GM19372 (cell line): ENCODE results near the gene GPM6B.

Source experiments
- ATAC-seq: cut with Tn5 transposase; IDR thresholded peaks from one replicate; pipeline ENCODE4 v1.9.1; 2021; ENCODE audit warnings: mild to moderate bottlenecking, low read depth, moderate library complexity; ENCODE audit not compliant: unreplicated experiment

The GPM6B gene

DNA sequence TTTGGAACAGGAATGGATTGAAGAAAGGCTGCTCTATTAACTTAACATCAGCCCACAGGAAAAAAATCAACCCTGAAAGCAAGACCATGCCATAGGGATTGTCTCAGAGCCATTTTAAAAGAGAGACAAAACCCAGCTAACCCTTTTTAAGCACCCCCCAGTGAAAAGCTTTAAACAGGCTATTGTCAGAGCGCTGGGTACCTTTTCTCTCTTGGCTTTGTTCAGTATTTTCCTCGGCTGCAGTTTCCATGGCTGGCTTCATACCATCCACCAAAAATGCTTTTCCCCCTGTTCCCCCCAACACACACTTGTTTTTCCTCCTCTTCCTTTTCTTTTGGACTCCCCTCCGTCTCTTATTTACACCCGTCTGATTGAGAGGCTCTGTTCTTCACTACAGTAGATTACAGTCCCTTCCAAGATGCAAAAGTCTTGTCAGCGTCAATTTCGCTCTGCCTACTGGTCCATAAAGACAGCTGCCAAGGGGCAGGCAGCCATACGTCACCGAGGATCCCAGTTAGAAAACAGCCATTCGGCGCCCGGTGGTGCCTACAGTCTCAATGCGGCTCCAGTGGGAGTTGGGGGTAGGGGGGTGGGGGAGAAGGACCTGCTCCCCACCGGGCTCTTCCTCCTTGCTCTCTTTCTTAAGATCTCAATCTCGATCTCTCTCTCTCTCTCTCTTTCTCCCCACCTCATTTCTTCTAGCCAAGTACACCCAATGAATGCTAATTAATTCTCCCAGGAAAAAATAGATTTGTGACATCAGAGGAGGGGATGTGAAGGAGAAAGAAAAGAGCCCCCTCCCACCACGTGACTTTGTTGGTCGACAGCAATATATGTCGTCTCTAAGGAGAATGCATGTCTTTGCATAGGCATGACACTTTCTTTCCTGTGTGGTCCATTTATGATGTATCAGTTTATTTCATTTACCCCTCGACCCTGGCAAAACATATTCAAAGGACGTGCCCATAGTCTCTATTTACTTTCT, at the start of gene GPM6B:
GPM6B (minus strand) TSS at position 451 of the 985 bp plus-strand sequence; CDS start at position 262, 189 bp downstream.
- ATAC-seq = no peak

DNA sequence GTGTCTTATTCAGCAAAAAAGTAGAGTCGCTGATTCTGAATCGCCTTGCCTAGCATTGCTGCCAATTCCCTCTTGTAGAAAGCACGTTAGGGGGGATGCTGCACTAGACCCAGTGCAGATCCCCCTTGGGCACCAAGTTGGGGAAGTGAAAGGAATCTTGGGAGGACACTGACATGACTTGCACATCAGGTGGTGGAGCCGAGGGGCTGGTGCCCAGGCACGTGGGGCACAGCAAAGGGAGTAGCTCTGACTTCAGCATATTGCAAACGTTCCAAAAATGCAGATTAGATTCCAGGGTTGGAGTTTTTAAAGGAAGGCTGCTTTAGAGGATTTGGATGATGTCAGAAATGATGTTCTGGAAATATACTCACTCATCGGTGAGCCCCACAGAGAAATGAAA, 47.4 kb upstream of the GPM6B start:
- no peak for ATAC-seq

- ATAC-seq = no peak
These were observed 46.4 kb upstream of the GPM6B start for GRCh38 chrX:13863324-13863723.

- ATAC-seq = no peak
These were observed 42.8 kb upstream of the GPM6B start for GRCh38 chrX:13859724-13860123.

GRCh38 chrX:13857804-13858203, 40.9 kb upstream of the GPM6B start:
- ATAC-seq = no peak

DNA sequence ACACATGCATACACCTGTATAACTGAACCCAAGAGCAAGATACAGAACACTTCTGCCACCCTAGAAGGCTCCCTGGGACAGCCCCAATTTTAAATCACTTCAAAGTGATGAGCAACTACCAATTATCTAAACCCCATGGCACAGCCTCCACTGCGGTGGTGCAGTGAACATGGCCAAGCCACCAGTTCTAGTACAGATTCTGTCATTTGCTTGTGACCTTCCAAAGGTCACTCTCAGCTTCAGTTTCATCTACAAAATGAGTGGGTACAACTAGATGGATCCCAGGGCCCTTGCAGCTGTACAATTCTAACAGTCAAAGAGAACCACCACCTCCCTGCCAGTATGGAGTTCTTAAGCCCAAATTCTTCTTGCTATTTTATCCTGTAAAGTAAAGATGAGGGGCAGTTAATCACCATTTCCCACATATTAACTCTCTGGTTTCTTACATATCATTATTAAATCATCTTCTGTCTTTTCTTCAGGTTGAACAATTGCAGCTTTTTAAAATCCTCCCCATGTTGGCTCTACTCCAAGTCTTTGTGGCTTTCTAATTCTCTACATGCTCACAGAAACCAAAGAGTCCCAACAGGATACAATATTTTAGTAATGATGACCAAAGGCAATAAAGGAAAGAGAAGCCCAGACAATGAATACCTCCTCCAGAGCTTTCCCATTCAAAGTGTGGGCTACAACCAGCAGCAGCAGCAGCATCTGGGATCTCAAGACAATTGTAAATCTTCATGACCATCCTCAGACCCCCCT, 39.0 kb upstream of the GPM6B start:
- ATAC-seq = no peak

DNA sequence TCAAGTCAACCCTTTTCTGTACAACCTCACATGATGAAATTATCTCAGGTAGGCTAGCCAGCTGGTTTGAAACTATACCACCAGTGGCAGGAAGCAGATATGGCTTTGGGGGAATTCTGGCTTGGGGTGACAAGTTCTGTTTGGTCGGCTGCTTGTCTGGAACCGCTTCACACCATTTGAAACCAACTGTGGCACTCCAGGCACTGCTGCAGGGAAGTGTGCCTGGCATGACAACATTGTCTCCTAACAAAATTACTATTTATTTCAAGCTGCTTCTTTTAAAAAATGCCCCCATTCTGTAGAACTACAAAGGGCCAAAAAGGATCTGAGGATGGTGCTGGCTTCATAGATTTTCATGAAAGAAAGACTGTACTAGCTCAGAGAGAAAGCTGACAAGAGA, 37.1 kb upstream of the GPM6B start:
- ATAC-seq = no peak

GRCh38 chrX:13852001-13852695, 35.3 kb upstream of the GPM6B start:
- ATAC-seq = peak; percentile 62

GRCh38 chrX:13845721-13846378, 29.0 kb upstream of the GPM6B start:
- no peak for ATAC-seq

GRCh38 chrX:13843150-13843721, 26.3 kb upstream of the GPM6B start:
- ATAC-seq = no peak

GRCh38 chrX:13840121-13840520, 23.2 kb upstream of the GPM6B start:
- ATAC-seq = no peak

GRCh38 chrX:13837290-13837745, 20.4 kb upstream of the GPM6B start:
- ATAC-seq = no peak

DNA sequence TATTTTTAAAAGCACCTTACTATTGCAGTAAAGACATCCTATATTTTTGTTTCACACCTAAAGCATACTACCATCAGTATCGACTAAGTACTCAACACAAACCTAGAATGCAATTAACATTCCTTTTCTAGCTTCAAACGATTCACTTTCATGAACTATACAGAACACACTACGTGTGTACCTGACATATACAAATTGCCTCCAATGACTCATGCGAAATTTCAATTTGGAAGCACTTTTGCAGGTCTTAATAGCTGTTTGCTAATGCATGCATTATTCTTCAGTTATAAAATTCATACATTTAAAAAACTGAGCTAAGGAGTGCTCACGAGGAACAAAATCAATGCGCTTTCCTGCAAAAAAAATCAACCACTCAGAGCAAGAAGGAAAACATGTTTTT, 19.7 kb upstream of the GPM6B start:
- no peak for ATAC-seq

GRCh38 chrX:13835825-13836224, 18.9 kb upstream of the GPM6B start:
- ATAC-seq = no peak

DNA sequence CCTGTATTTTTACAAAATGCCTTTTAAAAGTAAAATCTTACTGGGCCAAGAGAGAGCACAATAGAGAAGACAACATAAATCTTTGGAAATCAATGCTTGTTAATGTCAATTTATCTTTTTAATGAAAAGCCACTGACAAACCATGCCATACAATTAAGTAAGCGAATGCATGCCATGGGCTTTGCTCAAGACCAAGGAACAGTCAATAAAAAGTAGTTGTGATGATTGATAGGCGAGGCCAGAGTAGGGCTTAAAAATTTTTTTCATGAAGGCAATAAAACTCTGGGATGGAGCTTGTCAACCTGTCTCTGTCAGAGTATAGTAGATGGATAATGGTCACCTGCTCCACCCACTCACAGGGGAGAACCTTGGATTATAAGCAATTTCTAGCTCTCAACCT, 17.5 kb upstream of the GPM6B start:
- ATAC-seq = no peak

DNA sequence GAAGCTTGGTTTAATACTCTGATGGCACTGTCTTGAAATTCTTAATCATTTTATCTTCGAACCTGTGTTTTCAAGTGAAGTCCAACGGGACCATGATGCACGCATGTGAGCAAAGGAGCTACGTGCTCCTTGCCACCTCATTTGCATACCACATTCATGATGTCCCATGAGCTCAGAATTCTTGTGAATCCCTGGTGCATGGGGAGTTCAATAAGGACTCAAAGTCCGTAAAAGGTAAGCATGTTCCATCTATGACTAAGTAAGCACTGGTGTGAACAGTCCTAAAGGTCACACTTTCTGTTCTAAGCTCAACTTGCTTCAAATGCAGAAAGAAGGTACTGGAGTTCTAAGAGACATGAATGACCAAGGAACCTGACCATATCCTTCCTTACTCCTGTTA, 13.1 kb upstream of the GPM6B start:
- ATAC-seq = no peak

DNA sequence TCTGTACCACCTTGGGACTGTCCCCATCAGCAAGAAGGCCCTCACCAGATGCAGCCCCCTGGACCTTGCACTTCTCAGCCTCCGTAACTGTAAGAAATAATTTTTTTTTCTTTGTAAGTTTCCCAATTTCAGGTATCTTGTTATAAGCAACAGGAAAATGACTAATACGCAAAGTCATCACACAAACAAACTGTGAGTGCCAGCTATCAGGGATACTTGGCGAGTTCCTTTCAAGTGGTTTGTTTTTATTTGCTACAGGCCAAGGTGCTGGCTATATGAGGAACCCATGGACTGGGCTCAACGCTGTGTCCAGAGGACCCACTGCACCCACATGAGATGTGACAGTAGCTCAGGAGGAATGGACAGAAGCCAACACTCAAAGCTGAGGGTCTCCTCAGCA, 11.5 kb upstream of the GPM6B start:
- no peak for ATAC-seq

DNA sequence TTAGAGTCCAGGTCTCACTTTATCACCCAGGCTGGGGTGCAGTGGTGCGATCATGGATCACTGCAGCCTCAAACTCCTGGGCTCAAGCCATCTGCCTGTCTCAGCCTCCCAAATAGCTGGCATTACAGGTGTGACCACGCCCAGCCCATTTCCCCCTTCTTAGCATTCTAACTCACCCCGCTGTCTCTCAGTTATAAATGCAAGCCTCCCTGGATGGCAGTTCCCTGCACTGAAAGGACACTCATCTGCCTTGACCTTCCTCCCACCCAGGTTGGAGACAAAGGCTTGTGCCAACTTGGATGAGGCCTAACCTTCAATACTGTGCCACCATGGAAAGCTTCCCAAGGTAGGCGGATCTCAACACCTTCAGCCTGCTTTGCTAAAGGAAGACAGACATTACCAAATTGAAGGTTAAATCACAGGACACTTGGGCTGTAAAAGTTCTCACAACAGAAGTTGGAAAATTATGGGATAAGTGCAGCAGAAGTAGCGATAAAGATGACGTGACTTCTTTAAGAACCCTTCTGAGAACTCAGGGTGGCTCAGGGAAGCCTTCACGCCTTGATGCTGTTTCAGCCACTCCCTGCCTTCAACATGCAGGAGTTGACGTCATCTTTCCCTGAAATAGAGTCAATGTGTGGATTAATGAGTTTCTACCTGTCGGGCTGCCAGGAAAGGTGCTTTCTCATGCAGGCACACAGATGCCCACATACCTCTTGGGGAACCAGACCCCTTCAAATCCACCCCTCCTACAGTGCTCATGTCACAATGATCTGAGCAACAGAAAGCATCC, 10.6 kb upstream of the GPM6B start:
- no peak for ATAC-seq

DNA sequence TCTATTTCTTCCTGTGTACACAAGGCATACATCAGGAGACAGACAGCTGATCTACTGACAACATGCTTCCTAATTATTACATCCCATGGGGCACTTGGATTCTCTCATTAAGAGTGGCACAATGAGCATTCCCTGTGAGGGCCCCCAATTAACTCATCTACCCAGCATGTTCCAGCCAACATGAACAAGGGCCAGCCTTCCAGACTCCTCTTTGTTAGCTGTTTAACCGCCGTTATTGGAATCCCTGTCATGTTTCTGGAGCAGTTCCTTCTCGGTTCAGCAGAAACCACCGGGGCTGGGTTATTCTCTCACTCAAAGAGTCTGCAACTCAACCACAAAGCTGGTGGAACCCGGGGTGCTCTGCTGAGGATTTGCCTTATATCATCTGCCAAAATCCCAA, 9.9 kb upstream of the GPM6B start:
- ATAC-seq = no peak
